CD4-positive, alpha-beta T cell treated with Interleukin-15 for 4 hours (primary cell): ENCODE measurements around the gene RHPN2.
"Not testable (repeated sequence)": the region's sequence is repeated elsewhere in the genome, so short reads cannot be mapped to it uniquely, and the experiment has no call there.

Source experiments
- DNase-seq: peaks from one replicate; pipeline ENCODE4 v3.0.0-alpha.2; 2020; ENCODE audit warnings: low spot score

The RHPN2 gene

GRCh38 chr19:32971715-32972540 is 92.8 kb downstream of the RHPN2 start, which contains the start of the genes CEP89 and FAAP24:
Gene CEP89, minus strand, starts transcription at chr19:32971958. Its CDS starts 84 bp downstream, at chr19:32971874.
Gene FAAP24, plus strand, starts transcription at chr19:32972242. Its CDS starts 955 bp downstream, at chr19:32973197.
- peak; percentile 100 for DNase-seq

- DNase-seq = no peak
Measured at GRCh38 chr19:32971012-32971595, 93.6 kb downstream of the RHPN2 start.

GRCh38 chr19:32969549-32969948 is 95.1 kb downstream of the RHPN2 start:
- no peak for DNase-seq

DNA sequence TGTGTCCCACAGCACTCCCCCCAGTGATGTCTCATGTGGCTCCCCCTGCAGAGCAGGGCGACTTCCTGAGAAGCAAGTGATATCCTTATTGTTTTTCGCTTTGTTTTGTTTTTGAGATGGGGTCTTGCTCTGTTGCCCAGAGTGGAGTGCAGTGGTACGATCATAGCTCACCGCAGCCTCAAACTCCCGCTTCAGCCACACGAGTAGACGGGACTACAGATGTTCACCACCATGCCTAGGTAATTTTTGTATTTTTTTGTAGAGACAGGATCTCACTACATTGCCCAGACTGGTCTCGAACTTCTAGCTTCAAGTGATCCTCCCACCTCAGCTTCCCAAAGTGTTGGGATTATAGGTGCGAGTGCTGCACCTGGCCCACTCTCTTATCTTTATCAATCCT is 97.9 kb downstream of the RHPN2 start:
- no peak for DNase-seq

GRCh38 chr19:32945260-32945659 is 119.4 kb downstream of the RHPN2 start:
- DNase-seq = no peak

DNA sequence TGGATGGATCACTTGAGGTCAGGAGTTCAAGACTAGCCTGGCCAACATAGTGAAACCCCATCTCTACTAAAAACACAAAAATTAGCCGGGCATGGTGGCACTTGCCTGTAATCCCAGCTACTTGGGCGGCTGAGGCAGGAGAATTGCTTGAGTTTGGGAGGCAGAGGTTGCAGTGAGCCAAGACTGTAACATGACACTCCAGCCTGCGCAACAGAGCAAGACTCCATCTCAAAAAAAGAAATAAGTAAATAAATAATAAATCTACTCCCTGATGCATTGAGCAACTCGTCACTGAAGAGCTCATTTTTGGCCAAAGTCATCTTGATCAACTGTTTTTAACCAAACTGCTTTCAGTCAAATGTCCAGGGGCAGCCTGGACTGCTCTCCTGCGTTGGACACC is 123.4 kb downstream of the RHPN2 start:
- DNase-seq = not testable (repeated sequence)

DNA sequence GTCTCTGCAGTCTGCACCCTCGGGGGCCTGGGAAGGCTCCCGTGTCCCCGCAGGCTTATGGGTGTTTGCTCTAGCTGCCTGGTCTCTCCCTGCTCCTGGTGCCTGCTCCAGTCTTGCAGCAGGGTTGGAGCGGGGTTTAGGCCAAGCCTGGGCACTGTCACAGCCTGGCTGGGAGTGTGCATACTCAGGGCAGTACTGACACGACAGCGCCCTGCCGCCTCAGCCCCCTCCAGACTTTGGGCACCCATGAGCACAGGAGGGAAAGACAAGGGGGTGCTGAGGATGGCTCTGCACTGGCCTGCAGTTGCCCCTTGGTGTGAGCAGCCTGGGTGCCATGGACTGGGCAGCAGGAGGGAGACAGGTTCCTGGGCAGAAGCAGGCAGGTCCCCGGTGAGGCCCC is 128.6 kb downstream of the RHPN2 start:
- no peak for DNase-seq

GRCh38 chr19:32935629-32936028 is 129.1 kb downstream of the RHPN2 start:
- DNase-seq = no peak

- no peak for DNase-seq
Measured at GRCh38 chr19:32933571-32933970, 131.1 kb downstream of the RHPN2 start.

DNA sequence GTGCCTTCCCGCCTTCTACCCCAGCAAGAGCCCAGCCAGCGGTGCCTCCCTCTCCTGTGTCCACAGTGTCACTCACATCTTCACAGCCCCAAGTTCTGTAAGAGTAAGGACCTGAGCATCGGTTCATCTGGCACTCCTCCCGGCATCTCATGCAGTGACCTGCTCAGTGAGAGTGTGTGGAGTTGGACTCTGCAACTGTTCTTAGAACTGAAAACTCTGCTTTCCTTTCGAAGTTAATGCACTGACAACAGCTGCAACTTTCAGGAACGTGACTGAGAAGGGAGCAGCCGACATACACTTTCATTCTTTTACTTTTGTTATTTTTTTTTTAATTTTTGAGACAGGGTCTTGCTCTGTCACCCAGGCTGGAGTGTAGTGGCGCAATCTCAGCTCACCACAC is 134.1 kb downstream of the RHPN2 start:
- no peak for DNase-seq

GRCh38 chr19:32928806-32929205 is 135.9 kb downstream of the RHPN2 start:
- DNase-seq = no peak
